ENCODE data around the gene TMEM238L. TPM values are rescaled to one million over a fixed set of nuclear protein-coding genes. Genes with fewer than 3 reads are reported as not detected.

TMEM238L gene
- total RNA-seq, 1 experiment from 2014 or later = not detected

DNA sequence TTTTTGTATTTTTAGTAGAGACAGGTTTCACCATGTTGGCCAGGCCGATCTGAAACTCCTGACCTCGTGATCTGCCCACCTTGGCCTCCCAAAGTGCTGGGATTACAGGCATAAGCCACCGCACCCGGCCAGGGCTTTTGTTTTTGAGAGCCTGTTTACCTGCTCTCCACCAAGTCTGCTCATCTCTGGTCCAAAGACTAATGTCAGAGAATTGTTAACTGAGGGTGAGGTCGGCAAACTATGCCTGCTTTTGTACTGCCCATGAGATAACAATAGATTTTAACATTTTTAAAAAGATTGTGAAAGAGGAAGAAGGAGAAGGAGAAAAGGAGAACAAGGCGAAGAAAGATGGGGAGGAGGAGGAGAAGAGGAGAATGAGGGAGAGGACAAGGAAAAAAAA is 26.0 kb downstream of the TMEM238L start:
- H3K56ac ChIP-seq (ENCODE audit: insufficient read length, low read depth, low read length) = no peak overlapping the region
- no peak overlapping the region for H3K9ac ChIP-seq (ENCODE audit: extremely low read depth, insufficient read length, low read length)
- 85% methylated on average over 1 of the region's 6 CpGs for WGBS (ENCODE audit: extremely low coverage, insufficient read length, low lambda C conversion rate)
- no peak overlapping the region for H2AFZ ChIP-seq (ENCODE audit: low read length)
- no peak overlapping the region for H3K18ac ChIP-seq (ENCODE audit: insufficient read length, low read depth, low read length)
- TF ChIP-seq, protein P1, sequence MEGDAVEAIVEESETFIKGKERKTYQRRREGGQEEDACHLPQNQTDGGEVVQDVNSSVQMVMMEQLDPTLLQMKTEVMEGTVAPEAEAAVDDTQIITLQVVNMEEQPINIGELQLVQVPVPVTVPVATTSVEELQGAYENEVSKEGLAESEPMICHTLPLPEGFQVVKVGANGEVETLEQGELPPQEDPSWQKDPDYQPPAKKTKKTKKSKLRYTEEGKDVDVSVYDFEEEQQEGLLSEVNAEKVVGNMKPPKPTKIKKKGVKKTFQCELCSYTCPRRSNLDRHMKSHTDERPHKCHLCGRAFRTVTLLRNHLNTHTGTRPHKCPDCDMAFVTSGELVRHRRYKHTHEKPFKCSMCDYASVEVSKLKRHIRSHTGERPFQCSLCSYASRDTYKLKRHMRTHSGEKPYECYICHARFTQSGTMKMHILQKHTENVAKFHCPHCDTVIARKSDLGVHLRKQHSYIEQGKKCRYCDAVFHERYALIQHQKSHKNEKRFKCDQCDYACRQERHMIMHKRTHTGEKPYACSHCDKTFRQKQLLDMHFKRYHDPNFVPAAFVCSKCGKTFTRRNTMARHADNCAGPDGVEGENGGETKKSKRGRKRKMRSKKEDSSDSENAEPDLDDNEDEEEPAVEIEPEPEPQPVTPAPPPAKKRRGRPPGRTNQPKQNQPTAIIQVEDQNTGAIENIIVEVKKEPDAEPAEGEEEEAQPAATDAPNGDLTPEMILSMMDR (conservative IDR thresholded peaks at IDR 0.05) = no peak
- H3K79me2 ChIP-seq (ENCODE audit: insufficient read depth, low read length) = no peaks in the 10 kb centered on the region
- H3K4me2 ChIP-seq (ENCODE audit: insufficient read depth, insufficient read length, low read length) = no peak overlapping the region
- H3K4me1 ChIP-seq (ENCODE audit: insufficient read depth, low read length) = no peaks in the 10 kb centered on the region
- H4K91ac ChIP-seq (ENCODE audit: insufficient read length, low read depth, low read length) = no peak overlapping the region
- H3K27ac Mint-ChIP-seq = peak overlapping the region in 1 of 3 experiments; percentile 74; a peak in 1 of 7 replicates
- H3K27ac ChIP-seq (ENCODE audit: insufficient read length, low read depth, low read length) = no peak overlapping the region
- H3K4me1 Mint-ChIP-seq = peaks cover 3 to 11% of the 10 kb centered on the region in 2 experiments; a peak in 3 of 4 replicates
- H2BK120ac ChIP-seq (ENCODE audit: low read depth, low read length, poor library complexity, severe bottlenecking) = no peak overlapping the region
- H3K23me2 ChIP-seq (ENCODE audit: insufficient read length, low read depth, low read length, poor library complexity, severe bottlenecking) = no peaks in the 10 kb centered on the region
- no peak overlapping the region for H4K5ac ChIP-seq (ENCODE audit: insufficient read length, low read depth, low read length)
- H3T11ph ChIP-seq (ENCODE audit: low read length) = no peak overlapping the region
- H2BK15ac ChIP-seq (ENCODE audit: low read depth, low read length) = no peak overlapping the region
- H4K20me1 ChIP-seq (ENCODE audit: control insufficient read depth, insufficient read depth, insufficient read length) = no peaks in the 10 kb centered on the region
- H2BK20ac ChIP-seq (ENCODE audit: low read depth, low read length, poor library complexity, severe bottlenecking) = no peak overlapping the region
- H3K79me1 ChIP-seq (ENCODE audit: insufficient read depth, low read depth, low read length, poor library complexity, severe bottlenecking) = no peaks in the 10 kb centered on the region
- H4K8ac ChIP-seq (replicated peaks; ENCODE audit: insufficient read length, low read depth, low read length) = no peak overlapping the region
- H3K4ac ChIP-seq (ENCODE audit: low read depth, low read length) = no peak overlapping the region
- no peak overlapping the region for H3K23ac ChIP-seq (ENCODE audit: insufficient read length, low read depth, low read length)
- peaks cover 4 to 17% (median 11%) of the 10 kb centered on the region in 3 experiments for H3K36me3 Mint-ChIP-seq (ENCODE audit: insufficient read depth in 1 of 3, low read depth in 3 of 3)
- H3K9me3 ChIP-seq (ENCODE audit: control insufficient read depth, low read depth, low read length) = no peaks in the 10 kb centered on the region
- H3K14ac ChIP-seq (ENCODE audit: insufficient read depth, low read length) = no peak overlapping the region
- no peak overlapping the region for H2AK5ac ChIP-seq (ENCODE audit: insufficient read length, low read length)
- H2BK12ac ChIP-seq (ENCODE audit: insufficient read length, low read depth, low read length) = no peak overlapping the region
- H2BK5ac ChIP-seq (ENCODE audit: insufficient read length, low read length) = no peak overlapping the region
- H3K9me3 Mint-ChIP-seq = peaks cover 10 to 11% of the 10 kb centered on the region in 2 experiments
- no peak overlapping the region for H3K4me3 Mint-ChIP-seq
- DNase-seq = no peak
- H3K27me3 ChIP-seq (ENCODE audit: insufficient read depth, low read length) = no peaks in the 10 kb centered on the region
- H3K27me3 Mint-ChIP-seq (ENCODE audit: low read depth) = no peaks in the 10 kb centered on the region

All from H9 (cell line).